H1 (cell line): Measurements from ENCODE around the gene APBA2. TPM values are rescaled to one million over a fixed set of nuclear protein-coding genes. Genes with fewer than 3 reads are reported as not detected.

Experiments used
- CTCF ChIA-PET: fragments of 300-600 bp; sonication (Branson Sonifier 250); formaldehyde crosslinking; loops from one replicate; lab custom pipeline; 2021; ENCODE audit not compliant: partially characterized antibody; lab: Charles Lee
- POLR2A ChIA-PET: fragments of 300-600 bp; sonication (Branson Sonifier 250); formaldehyde crosslinking; loops from one replicate; lab custom pipeline; 2021; ENCODE audit warnings: inconsistent platforms; ENCODE audit not compliant: partially characterized antibody; lab: Charles Lee
- DNase-seq, 2 experiments: peaks; one replicate each; pipeline versions ENCODE4 v3.0.0 to v3.0.0-alpha.2; 2010 to 2022; ENCODE audit warnings: low spot score in 2 of 2, low read depth in 1 of 2, mixed read lengths in 1 of 2
- FAIRE-seq: peaks from 2 replicates; lab custom pipeline; 2011; peaks lifted over from hg19 to GRCh38; lab: Jason Lieb, UNC
- H2AFZ ChIP-seq: 2 replicates; pipeline ENCODE4 v1.8.1; 2012; ENCODE audit warnings: low read length, inconsistent platforms
- H2AK5ac ChIP-seq: 2 replicates; pipeline ENCODE4 v1.6.1; 2013; ENCODE audit warnings: low read depth, low read length
- H2BK120ac ChIP-seq: replicated peaks from 2 replicates; pipeline ENCODE3; 2013; ENCODE audit warnings: low read depth, low read length, inconsistent platforms
- H2BK12ac ChIP-seq: 2 replicates; pipeline ENCODE4 v1.6.1; 2013; ENCODE audit warnings: low read depth, low read length
- H2BK15ac ChIP-seq: 2 replicates; pipeline ENCODE4 v1.6.1; 2013; ENCODE audit warnings: low read length
- H2BK20ac ChIP-seq: 2 replicates; pipeline ENCODE4 v1.6.1; 2013; ENCODE audit warnings: low read length
- H2BK5ac ChIP-seq: 2 replicates; pipeline ENCODE4 v1.6.1; 2013; ENCODE audit warnings: low read depth, low read length
- H3K14ac ChIP-seq: 2 replicates; pipeline ENCODE4 v1.6.1; 2013; ENCODE audit warnings: inconsistent platforms; ENCODE audit not compliant: insufficient read length
- H3K18ac ChIP-seq: 2 replicates; pipeline ENCODE4 v1.6.1; 2013; ENCODE audit warnings: low read length; ENCODE audit errors: extremely low read depth
- H3K23ac ChIP-seq: 2 replicates; pipeline ENCODE4 v1.6.1; 2013; ENCODE audit warnings: inconsistent platforms; ENCODE audit not compliant: insufficient read length
- H3K23me2 ChIP-seq: 2 replicates; pipeline ENCODE4 v1.6.1; 2013; ENCODE audit warnings: low read depth, low read length
- H3K27ac ChIP-seq: 2 replicates; pipeline ENCODE4 v1.6.1; 2011; ENCODE audit warnings: low read depth, low read length, inconsistent platforms
- H3K27me3 ChIP-seq, 4 experiments: replicated peaks in 1 of 4; 1 replicate in 1 of 4; 2 replicates in 3 of 4; pipeline versions ENCODE4 v1.6.1 to v1.8.1; 2011 to 2013; ENCODE audit warnings: low read length in 3 of 4, mild to moderate bottlenecking in 3 of 4, inconsistent platforms in 2 of 4, mixed read lengths in 2 of 4, moderate library complexity in 1 of 4; ENCODE audit not compliant: control insufficient read depth in 3 of 4, insufficient read depth in 3 of 4; ENCODE audit errors: extremely low read depth in 1 of 4
- H3K36me3 ChIP-seq, 4 experiments: 2 replicates each; pipeline versions ENCODE4 v1.6.1 to v1.8.1; 2011 to 2013; ENCODE audit warnings: mild to moderate bottlenecking in 4 of 4, low read length in 3 of 4, moderate library complexity in 2 of 4, control low read depth in 1 of 4, inconsistent platforms in 1 of 4; ENCODE audit not compliant: insufficient read depth in 4 of 4, control insufficient read depth in 2 of 4
- H3K4ac ChIP-seq: replicated peaks from 2 replicates; pipeline ENCODE3; 2013; ENCODE audit warnings: low read length, low read depth, mixed read lengths, inconsistent platforms; ENCODE audit not compliant: insufficient read length
- H3K4me1 ChIP-seq, 4 experiments: replicated peaks in 1 of 4; 1 replicate in 1 of 4; 2 replicates in 3 of 4; pipeline versions ENCODE4 v1.6.1 to v1.8.1; 2011 to 2013; ENCODE audit warnings: low read length in 3 of 4, inconsistent platforms in 2 of 4, mixed read lengths in 1 of 4; ENCODE audit not compliant: insufficient read depth in 4 of 4, control insufficient read depth in 3 of 4
- H3K4me2 ChIP-seq, 2 experiments: 2 replicates each; pipeline versions ENCODE4 v1.6.1 to v1.8.1; 2011 to 2013; ENCODE audit warnings: low read depth in 2 of 2, low read length in 2 of 2, control low read depth in 1 of 2, inconsistent platforms in 1 of 2, mild to moderate bottlenecking in 1 of 2; ENCODE audit not compliant: insufficient read depth in 1 of 2
- H3K4me3 ChIP-seq, 4 experiments: fragments of 200-600, 300-600 bp in 1 of 4; sonication (generic), shearing (Covaris generic), sonication (Bioruptor Twin) in 1 of 4; 2 replicates each; pipeline versions ENCODE4 v1.5.1 to v1.8.1; 2011 to 2016; ENCODE audit warnings: low read length in 4 of 4, low read depth in 3 of 4, control low read depth in 2 of 4, inconsistent platforms in 2 of 4, mild to moderate bottlenecking in 2 of 4, mixed read lengths in 1 of 4, moderate library complexity in 1 of 4; ENCODE audit not compliant: insufficient read depth in 2 of 4; ENCODE audit errors: extremely low read depth in 1 of 4
- H3K56ac ChIP-seq: replicated peaks from 2 replicates; pipeline ENCODE3; 2013; ENCODE audit warnings: low read depth, mild to moderate bottlenecking, mixed read lengths, low read length, inconsistent platforms; ENCODE audit not compliant: insufficient read length
- H3K79me1 ChIP-seq: 2 replicates; pipeline ENCODE4 v1.6.1; 2013; ENCODE audit warnings: low read depth, low read length, control low read depth
- H3K79me2 ChIP-seq, 2 experiments: 2 replicates each; pipeline versions ENCODE4 v1.6.1 to v1.8.1; 2012 to 2013; ENCODE audit warnings: low read length in 2 of 2, mild to moderate bottlenecking in 2 of 2, inconsistent platforms in 1 of 2; ENCODE audit not compliant: insufficient read depth in 2 of 2, control insufficient read depth in 1 of 2
- H3K9ac ChIP-seq, 4 experiments: replicated peaks in 1 of 4; 1 replicate in 1 of 4; 2 replicates in 3 of 4; pipeline versions ENCODE4 v1.6.1 to v1.8.1; 2011 to 2013; ENCODE audit warnings: low read depth in 3 of 4, low read length in 3 of 4, control low read depth in 2 of 4, mild to moderate bottlenecking in 2 of 4, moderate library complexity in 2 of 4, inconsistent platforms in 1 of 4; ENCODE audit errors: extremely low read depth in 1 of 4
- H3K9me3 ChIP-seq, 2 experiments: 2 replicates each; pipeline versions ENCODE4 v1.6.1 to v1.8.1; 2012 to 2013; ENCODE audit warnings: mild to moderate bottlenecking in 2 of 2, moderate library complexity in 2 of 2, control low read depth in 1 of 2, inconsistent platforms in 1 of 2, low read depth in 1 of 2, low read length in 1 of 2, mixed read lengths in 1 of 2; ENCODE audit not compliant: insufficient read depth in 2 of 2
- H4K20me1 ChIP-seq, 2 experiments: replicated peaks in 1 of 2; 2 replicates each; pipeline versions ENCODE3 to v1.8.1; 2011 to 2013; ENCODE audit warnings: inconsistent platforms in 2 of 2, low read length in 2 of 2, mild to moderate bottlenecking in 1 of 2; ENCODE audit not compliant: insufficient read depth in 2 of 2, control insufficient read depth in 1 of 2
- H4K5ac ChIP-seq: 2 replicates; pipeline ENCODE4 v1.6.1; 2013; ENCODE audit warnings: low read length, low read depth, mixed read lengths, inconsistent platforms; ENCODE audit not compliant: insufficient read length
- H4K8ac ChIP-seq: 2 replicates; pipeline ENCODE4 v1.8.0; 2013; ENCODE audit warnings: mild to moderate bottlenecking, moderate library complexity, low read length, inconsistent platforms; ENCODE audit not compliant: insufficient read depth; ENCODE audit errors: extremely low read depth
- H4K91ac ChIP-seq: replicated peaks from 2 replicates; pipeline ENCODE3; 2013; ENCODE audit warnings: low read length, mixed read lengths, inconsistent platforms; ENCODE audit not compliant: insufficient read length
- BACH1 ChIP-seq: IDR thresholded peaks from 2 replicates; pipeline ENCODE4 v1.6.1; 2012; ENCODE audit warnings: low read length, improper control_type of control experiment
- BCL11A ChIP-seq, 2 experiments: IDR thresholded peaks; one replicate each; pipeline ENCODE4 v1.6.1; 2011; ENCODE audit warnings: low read depth in 2 of 2, low read length in 2 of 2, mild to moderate bottlenecking in 2 of 2
- CHD2 ChIP-seq: IDR thresholded peaks from 2 replicates; pipeline ENCODE4 v1.6.1; 2012; ENCODE audit warnings: low read length, improper control_type of control experiment
- EGR1 ChIP-seq: IDR thresholded peaks from 2 replicates; pipeline ENCODE4 v1.6.1; 2011; ENCODE audit warnings: low read depth, low read length, borderline replicate concordance
- SP1 ChIP-seq: IDR thresholded peaks from 2 replicates; pipeline ENCODE4 v1.6.1; 2011; ENCODE audit warnings: low read depth, low read length
- TBP ChIP-seq: IDR thresholded peaks from 2 replicates; pipeline ENCODE4 v1.6.1; 2011; ENCODE audit warnings: low read depth, low read length, improper control_type of control experiment
- TCF12 ChIP-seq: IDR thresholded peaks from 2 replicates; pipeline ENCODE4 v1.6.1; 2011; ENCODE audit warnings: low read depth, mild to moderate bottlenecking, low read length
- WGBS, 2 experiments: shearing (Covaris generic) in 1 of 2; methylation state at CpG; one replicate each; pipeline versions ENCODE4 v1.1.6 to v1.1.7; 2013 to 2015; ENCODE audit warnings: low lambda C conversion rate in 2 of 2, mixed read lengths in 2 of 2, inconsistent platforms in 1 of 2, low coverage in 1 of 2, missing lambda C conversion rate in 1 of 2; ENCODE audit not compliant: insufficient replicate concordance in 2 of 2, insufficient coverage in 1 of 2, insufficient read length in 1 of 2; ENCODE audit errors: extremely low coverage in 1 of 2, missing lambda C conversion rate in 1 of 2; 5-methylcytosine and 5-hydroxymethylcytosine counted together
- polyA plus RNA-seq, 7 experiments: library from polyadenylated mRNA; depleted of rRNA in 3 of 7; stranded (reverse) in 5 of 7; unstranded in 2 of 7; fragments of >200 nt in 5 of 7; fragments of 200-250 nt in 2 of 7; gene quantifications; 1 replicate in 5 of 7; 2 replicates in 1 of 7; 4 replicates in 1 of 7; pipeline versions ENCODE4 v1.2.1 to v1.2.3, GENCODE V29; 2011 to 2013; ENCODE audit warnings: missing spikeins in 2 of 7, mixed read lengths in 2 of 7
- total RNA-seq: library from RNA; stranded (reverse); fragmentation: NEBNext Ultra II Directional; extraction: Animal tissue kit (Norgen Biotek cat#: 25700); gene quantifications from 2 replicates; pipeline ENCODE4 v1.2.1, GENCODE V29; 2021

Gene APBA2
- total and polyA plus RNA-seq, 2 of the 8 experiments (the other 6 are each of a cell fraction or from before 2014, with no cell fraction given), result 15.5 to 19.0 TPM

DNA sequence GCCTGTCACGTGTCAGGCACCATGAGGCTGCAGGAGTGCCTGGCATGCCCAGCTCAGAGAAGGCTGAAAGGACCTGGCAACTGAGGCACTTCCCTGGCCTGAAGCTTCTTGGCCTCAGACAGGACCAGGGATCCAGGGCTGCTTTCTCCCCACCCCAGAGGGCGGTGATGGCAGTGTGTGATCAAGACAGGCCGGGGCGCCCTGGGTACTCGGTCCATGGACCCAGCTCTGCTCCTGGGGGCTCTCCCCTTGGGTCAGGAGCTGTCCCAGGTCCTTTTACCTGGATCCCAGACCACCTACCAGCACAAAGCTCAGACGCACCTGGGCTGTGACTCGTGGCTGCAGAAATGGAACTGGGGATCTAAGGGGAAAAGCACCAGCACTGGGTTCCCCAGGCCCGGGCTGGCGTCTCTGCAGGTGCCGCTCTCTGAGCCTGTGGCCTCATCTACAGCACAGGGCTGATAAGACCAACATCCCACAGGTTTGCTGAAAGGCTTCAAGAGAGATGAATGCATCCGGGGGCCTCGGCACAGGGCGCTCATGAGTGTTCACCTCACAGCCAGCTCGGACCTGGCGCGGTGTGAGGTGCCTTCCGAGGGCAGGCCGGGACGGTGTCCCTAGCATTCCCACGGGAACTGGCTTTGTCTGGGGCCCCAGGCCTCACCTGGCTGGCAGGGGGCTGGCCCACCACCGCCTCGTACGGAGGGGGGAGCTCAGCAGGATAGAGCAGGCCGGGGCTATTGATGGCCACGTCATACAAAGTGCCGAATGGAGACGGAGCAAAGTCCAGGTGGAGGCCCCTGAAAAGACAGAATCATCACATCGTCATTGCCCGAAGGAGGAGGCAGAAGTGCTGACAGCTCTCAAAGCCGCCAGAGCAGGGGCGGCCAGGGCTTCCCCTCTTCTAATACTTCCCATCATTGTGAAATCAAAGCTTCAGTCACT, 250.2 kb downstream of the APBA2 start:
- H2BK20ac ChIP-seq, result no peak overlapping the region
- peaks cover 0 to 2% of the 10 kb centered on the region in 2 experiments for H4K20me1 ChIP-seq
- no peak for FAIRE-seq
- no peak overlapping the region for H4K5ac ChIP-seq
- H3K9me3 ChIP-seq, result no peaks in the 10 kb centered on the region
- no peak overlapping the region for H2BK15ac ChIP-seq
- H2BK120ac ChIP-seq, result no peak overlapping the region
- no peaks in the 10 kb centered on the region for H3K36me3 ChIP-seq
- H3K23me2 ChIP-seq, result peaks cover 9% of the 10 kb centered on the region
- no peaks in the 10 kb centered on the region for H3K27me3 ChIP-seq
- H4K8ac ChIP-seq, result no peak overlapping the region; the same call in 1 of the 2 replicates
- no peak overlapping the region for H3K4me3 ChIP-seq
- H2AFZ ChIP-seq, result no peak overlapping the region
- H3K79me2 ChIP-seq, result no peaks in the 10 kb centered on the region
- no peak overlapping the region for H2AK5ac ChIP-seq
- POLR2A ChIA-PET, result interaction anchor here (1.1 kb wide), 1 partner anchor 20 kb away, joined by 4 read pairs; no protein-coding TSS in a partner anchor
- no peak overlapping the region for H3K9ac ChIP-seq
- no peak for DNase-seq
- H3K4me1 ChIP-seq, result peaks cover 0 to 8% (median 7%) of the 10 kb centered on the region in 4 experiments; a peak in 6 of 7 replicates
- no peak overlapping the region for H3K56ac ChIP-seq
- H3K23ac ChIP-seq, result no peak overlapping the region
- no peak overlapping the region for H2BK12ac ChIP-seq
- H4K91ac ChIP-seq, result no peak overlapping the region
- H3K4me2 ChIP-seq, result no peak overlapping the region
- no peak overlapping the region for H3K27ac ChIP-seq
- H3K14ac ChIP-seq, result no peak overlapping the region
- H3K4ac ChIP-seq, result no peak overlapping the region
- no peak overlapping the region for H2BK5ac ChIP-seq
- no peaks in the 10 kb centered on the region for H3K79me1 ChIP-seq
- TF ChIP-seq BCL11A (IDR thresholded peaks at IDR 0.05; ENCODE audit: low read depth in 2 of 2, low read length in 2 of 2) (no peak), CHD2 (no peak), TBP (no peak), BACH1 (no peak), SP1 (no peak), TCF12 (no peak), EGR1 (no peak)
- H3K18ac ChIP-seq, result no peak overlapping the region
- CTCF ChIA-PET, result interaction anchor here (1.2 to 7.5 kb wide), 3 partner anchors 8 to 214 kb away, joined by 3 to 88 read pairs (median 4); no protein-coding TSS in a partner anchor
- 91% methylated on average over 31 of the region's 31 CpGs; no CpG with 5 or more reads in 1 of the 2 experiments for WGBS, 2 experiments
